NCI-H1436 (cell line): Measurements from ENCODE around the gene KDM4C.

Experiments
- DNase-seq: peaks from one replicate; lab custom pipeline; 2025; lab: John Stamatoyannopoulos, UW

The KDM4C gene

DNA sequence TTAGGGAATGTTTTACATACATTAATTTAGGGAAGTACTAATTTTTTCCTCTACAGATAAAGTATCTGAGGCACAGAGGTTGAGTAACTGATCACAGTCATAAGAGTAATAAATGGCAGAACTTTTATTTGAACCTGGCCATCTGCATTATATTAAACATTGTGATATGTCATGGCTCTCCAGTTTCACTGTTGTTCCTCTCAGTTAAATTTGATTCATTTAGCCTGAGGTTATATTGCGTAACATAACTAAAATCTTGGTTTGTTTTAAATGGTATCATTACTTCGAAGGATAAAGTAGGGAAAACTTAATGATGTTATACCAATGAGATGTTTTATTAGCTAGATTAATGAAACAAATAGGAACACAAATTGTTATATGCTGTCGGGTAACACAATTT lies 284.4 kb downstream of the KDM4C start:
- no peak for DNase-seq

DNA sequence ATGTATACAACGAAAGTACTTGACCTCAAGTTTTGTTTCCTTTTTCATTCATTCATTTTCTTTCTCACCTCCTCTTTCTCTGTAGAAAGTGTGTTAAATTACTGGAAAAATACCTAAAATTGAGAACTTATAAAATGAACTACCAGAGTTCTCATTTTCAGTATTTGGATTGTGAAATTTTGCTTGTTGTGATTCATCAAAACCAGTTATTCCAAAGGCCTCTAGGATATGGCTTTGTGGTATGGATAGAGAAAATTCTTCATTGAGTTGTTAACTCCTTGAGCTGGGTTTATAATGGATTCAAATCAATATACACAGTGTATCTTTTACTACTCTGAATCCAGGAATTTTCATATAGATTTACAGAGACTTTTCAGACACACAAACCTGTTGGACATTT lies 287.6 kb downstream of the KDM4C start:
- no peak for DNase-seq

GRCh38 chr9:7051711-7052110 lies 293.9 kb downstream of the KDM4C start:
- DNase-seq, result no peak

- DNase-seq, result no peak
These were observed 296.1 kb downstream of the KDM4C start for GRCh38 chr9:7053903-7054302.

DNA sequence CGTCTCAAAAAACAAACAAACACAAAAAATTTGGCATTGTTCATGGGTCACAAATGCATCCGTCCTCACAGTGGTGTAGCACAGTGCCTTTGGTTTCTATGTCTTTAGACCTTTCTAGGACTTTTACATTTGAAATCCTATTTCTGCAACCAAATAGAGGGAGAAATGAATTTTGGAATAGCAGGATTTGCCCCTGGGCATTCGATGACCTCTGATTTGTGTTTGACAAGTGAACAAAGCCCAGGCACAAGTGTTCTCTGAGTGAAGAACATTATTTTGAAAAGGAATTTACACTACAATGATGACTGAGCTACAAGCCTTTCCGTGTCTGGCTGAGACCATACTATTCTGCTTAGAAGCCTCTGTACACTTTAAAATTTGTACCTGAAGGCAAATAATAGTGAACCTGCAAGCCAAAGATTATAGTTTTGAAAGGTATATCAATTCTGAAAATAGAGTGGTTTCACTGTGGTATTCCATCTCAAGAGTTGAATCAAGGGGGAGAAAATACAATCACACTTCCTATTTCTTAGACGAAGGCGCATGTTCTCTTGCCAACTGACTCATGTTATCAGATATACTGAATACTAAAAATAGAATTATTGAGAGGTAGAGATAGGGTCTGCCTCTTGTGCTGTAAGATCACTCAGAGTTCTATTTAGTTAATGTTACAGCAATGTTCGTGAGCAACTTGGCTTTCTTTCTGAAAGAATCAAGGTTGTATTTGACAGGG lies 297.6 kb downstream of the KDM4C start:
- no peak for DNase-seq

DNA sequence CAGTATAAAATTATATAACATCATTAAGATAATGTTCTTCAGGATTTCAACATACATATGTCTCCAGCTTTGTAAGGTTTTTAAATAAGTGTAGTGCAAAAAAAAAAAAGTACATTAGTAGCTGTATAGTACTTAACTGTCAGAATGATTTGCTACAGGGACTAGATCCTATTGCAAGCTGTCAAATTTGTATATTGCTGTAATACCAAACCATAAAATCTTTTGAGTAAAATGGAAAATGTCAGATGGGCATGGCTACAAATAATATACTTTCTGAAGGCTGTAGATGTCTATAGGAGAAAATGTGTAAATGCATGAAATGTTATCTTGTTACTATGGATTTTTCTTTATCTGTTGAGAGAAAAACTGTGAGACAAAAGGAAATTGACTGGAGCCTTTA lies 298.5 kb downstream of the KDM4C start:
- no peak for DNase-seq

DNA sequence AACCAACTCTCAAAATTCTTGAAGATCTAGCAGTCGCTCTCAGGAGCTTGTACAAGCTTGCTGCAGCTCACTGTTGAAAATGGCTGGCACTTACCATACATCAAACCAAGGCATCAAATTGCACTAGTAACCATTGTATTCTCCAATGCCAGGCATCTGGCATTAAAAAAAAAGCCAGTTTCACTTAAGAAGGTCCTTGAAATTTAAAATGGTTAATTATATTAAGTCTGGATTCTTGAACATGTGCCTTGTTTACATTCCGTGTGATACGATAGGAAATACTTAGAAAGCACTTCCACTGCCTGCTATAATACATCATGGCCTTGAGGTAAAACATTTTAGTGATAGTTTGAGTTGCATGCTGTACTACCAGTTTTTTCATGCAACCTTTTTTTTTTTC lies 300.7 kb downstream of the KDM4C start:
- peak; percentile 23 for DNase-seq

- DNase-seq, result no peak
These were observed 309.4 kb downstream of the KDM4C start for GRCh38 chr9:7067169-7067568.

DNA sequence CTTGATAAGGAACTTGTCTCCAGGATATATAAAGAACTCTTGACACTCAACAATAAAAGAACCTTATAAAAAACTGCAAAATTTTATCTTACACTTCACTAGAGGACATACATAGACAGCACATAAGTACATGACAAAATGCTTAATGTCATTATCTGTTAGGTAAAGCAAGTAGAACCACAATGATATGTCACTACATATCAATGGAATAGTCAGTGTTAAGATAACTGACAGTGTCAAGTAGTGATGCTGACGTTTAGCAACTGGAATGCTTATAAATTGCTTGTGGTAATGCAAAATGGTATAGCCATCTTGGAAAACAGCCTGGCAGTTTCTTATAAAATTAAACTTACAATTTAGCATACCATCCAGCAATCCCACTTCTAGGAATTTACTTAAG lies 314.1 kb downstream of the KDM4C start:
- DNase-seq, result no peak

DNA sequence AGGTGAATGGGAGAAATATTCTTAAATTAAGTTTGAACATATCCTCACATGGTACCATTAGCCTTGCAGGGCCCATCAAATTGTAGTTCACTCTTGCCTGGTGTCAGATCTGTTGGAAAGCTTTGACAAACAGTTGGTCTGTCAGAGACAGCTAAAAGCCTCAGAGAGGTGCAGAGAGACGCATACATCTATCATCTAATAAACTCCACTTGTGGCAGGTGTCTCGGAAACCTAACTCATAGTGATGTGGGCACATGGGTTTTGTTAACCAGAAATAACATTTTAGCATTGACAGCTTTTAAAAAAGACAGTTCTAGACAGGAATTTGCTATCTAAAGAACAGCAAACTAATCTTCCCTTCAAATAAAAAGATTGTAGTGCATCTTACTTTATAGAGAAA lies 315.9 kb downstream of the KDM4C start:
- DNase-seq, result no peak

DNA sequence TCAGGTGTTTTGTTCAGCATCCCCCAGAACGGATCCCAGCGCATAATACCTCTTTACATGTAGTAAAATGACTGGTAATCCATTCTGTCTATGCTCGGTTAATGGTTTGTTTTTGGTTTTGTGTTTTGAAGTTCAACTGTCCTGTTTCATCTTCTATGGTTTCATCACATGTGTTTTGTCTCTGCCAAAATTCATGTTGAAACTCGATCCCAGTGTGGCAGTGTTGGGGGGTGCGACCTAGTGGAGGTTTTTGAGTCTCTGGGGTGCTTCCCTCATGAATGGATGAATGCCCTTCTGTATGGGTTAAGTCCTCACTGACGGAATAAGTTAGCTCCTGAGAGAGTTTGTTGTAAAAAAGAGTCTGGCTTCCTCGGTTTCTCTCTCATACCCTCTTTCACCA lies 317.4 kb downstream of the KDM4C start:
- DNase-seq, result no peak

- no peak for DNase-seq
These were observed 321.3 kb downstream of the KDM4C start for GRCh38 chr9:7079051-7079450.

GRCh38 chr9:7081065-7081600 lies 323.4 kb downstream of the KDM4C start:
- DNase-seq, result no peak

DNA sequence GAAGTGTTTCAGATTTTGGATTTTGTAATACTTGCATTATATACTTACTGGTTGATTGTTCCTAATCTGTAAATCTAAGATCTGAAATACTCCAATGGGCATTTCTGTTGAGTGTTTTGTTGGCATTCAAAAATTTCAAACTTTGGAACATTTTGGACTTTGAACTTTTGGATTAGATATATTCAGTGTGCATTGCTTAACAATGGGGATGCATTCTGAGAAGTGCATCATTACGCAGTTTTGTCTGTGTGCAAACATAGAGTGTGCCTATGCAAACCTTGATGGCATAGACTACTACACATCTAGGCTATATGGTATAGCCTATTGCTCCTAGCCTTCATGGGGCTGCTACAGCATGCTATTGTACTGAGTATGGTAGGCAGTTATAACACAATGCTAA lies 325.4 kb downstream of the KDM4C start:
- DNase-seq, result no peak

DNA sequence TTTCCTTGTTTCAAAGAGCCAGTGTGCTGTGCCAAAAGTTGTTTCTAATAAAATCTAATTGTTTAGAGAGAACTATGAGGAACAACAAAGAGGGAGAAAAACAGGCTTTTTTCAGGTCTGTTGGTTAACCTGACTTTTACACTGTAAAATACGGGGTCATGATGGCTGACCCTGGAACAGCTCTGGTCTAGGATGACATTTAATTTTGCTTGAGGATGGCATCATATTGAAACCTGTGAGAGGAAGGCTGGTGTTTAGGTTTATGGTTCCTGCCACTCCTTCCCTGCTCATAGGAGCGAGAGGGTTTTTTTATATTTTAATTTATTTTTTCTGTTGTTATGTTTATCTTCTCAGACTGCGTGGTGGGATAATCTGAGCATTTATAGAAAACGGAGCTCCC lies 327.6 kb downstream of the KDM4C start:
- no peak for DNase-seq

GRCh38 chr9:7086389-7086788 lies 328.6 kb downstream of the KDM4C start:
- no peak for DNase-seq

GRCh38 chr9:7088611-7089010 lies 330.8 kb downstream of the KDM4C start:
- DNase-seq, result no peak

GRCh38 chr9:7089406-7090193 lies 331.8 kb downstream of the KDM4C start:
- DNase-seq, result no peak

GRCh38 chr9:7093040-7093439 lies 335.3 kb downstream of the KDM4C start:
- DNase-seq, result no peak

DNA sequence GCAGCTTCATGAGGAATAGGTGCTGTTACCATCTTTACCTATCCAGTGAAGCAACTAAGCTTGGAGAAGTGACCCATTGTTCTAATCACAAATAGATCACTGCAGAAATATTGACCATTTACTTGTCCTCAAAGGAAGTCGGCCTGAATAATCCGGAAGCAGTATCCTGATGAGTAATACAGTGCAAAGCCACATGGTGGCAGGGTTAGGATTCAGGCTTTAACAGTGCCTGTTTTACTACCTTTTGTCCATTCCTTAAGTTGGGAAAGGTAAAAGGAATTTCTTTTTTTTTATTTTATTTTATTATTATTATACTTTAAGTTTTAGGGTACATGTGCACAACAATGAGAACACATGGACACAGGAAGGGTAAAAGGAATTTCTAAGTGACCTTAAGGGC lies 336.3 kb downstream of the KDM4C start:
- no peak for DNase-seq

DNA sequence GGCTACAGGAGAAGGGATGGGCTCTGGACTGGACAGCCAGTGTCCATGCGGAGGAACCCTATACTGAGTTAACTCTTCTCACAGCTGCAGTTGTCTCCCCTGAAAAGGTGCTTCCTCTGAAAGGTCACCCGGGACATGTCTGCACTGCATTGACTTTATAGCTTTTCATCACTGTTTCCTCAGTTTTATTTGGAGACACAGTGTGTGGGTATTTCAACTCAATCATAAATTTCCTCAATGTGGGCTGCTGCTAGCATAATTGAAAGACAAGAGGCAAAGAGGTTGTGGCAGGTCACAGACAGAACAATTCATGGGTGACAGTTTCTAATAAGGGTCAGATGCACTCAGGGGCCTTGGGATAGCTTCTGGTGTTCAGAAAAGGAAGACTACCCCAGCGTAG lies 336.8 kb downstream of the KDM4C start:
- no peak for DNase-seq

GRCh38 chr9:7095058-7095457 lies 337.3 kb downstream of the KDM4C start:
- DNase-seq, result no peak

GRCh38 chr9:7097040-7097715 lies 339.4 kb downstream of the KDM4C start:
- no peak for DNase-seq
